Tibial artery (tissue), 4 donors: ENCODE results near the gene ARHGEF3.

Source experiments
- DNase-seq, 2 donors: peaks; one replicate each; pipeline ENCODE4 v3.0.0-alpha.2; 2019
- H3K27ac ChIP-seq, 2 donors: fragments of 200-600 bp; sonication (generic) in 1 of 2; 1 replicate in 1 of 2; 2 replicates in 1 of 2; pipeline ENCODE4 v1.5.1; 2018 to 2019; ENCODE audit warnings: mild to moderate bottlenecking in 1 of 2
- H3K27me3 ChIP-seq, 2 donors: fragments of 200-600 bp; sonication (generic) in 1 of 2; one replicate each; pipeline versions ENCODE4 v1.5.1 to v1.6.0; 2016 to 2019
- H3K36me3 ChIP-seq, 3 donors: fragments of 200-600 bp; sonication (generic) in 2 of 3; one replicate each; pipeline ENCODE4 v1.5.1; 2016 to 2019; ENCODE audit warnings: mild to moderate bottlenecking in 2 of 3
- H3K4me1 ChIP-seq, 4 donors: fragments of 200-600 bp; sonication (generic) in 2 of 4; 1 replicate in 3 of 4; 2 replicates in 1 of 4; pipeline ENCODE4 v1.5.1; 2016 to 2019
- H3K4me3 ChIP-seq, 2 donors: fragments of 200-600 bp; sonication (generic) in 1 of 2; 1 replicate in 1 of 2; 2 replicates in 1 of 2; pipeline ENCODE4 v1.5.1; 2018 to 2019; ENCODE audit warnings: mild to moderate bottlenecking in 2 of 2
- H3K9me3 ChIP-seq, 3 donors: fragments of 200-600 bp; sonication (generic) in 1 of 3; one replicate each; pipeline ENCODE4 v1.5.1; 2016 to 2019
- CTCF ChIP-seq, 2 experiments: fragments of 200-600 bp in 1 of 2; fragments of 450-650 bp in 1 of 2; IDR thresholded peaks; one replicate each; pipeline ENCODE4 v1.5.1; 2017 to 2019; ENCODE audit warnings: antibody characterized with exemption in 2 of 2, mild to moderate bottlenecking in 1 of 2, moderate library complexity in 1 of 2
- intact Hi-C: fragments of 100-400 bp; cut with DNase I; formaldehyde crosslinking; loops from one replicate; pipeline ENCODE4 v1.15.0; 2023; ENCODE audit warnings: low total_unique reads

ARHGEF3 gene

GRCh38 chr3:56818156-56818985 is 16.6 kb upstream of the ARHGEF3 start:
- Histone ChIP-seq H3K27ac (no peak overlapping the region), H3K4me3 (no peak overlapping the region), H3K36me3 (no peaks in the 10 kb centered on the region), H3K9me3 (no peaks in the 10 kb centered on the region), H3K4me1 (no peaks in the 10 kb centered on the region), H3K27me3 (no peaks in the 10 kb centered on the region)
- no peak for TF ChIP-seq CTCF (IDR thresholded peaks at IDR 0.05)
- intact Hi-C loops = no loop called here
- no peak for DNase-seq

DNA sequence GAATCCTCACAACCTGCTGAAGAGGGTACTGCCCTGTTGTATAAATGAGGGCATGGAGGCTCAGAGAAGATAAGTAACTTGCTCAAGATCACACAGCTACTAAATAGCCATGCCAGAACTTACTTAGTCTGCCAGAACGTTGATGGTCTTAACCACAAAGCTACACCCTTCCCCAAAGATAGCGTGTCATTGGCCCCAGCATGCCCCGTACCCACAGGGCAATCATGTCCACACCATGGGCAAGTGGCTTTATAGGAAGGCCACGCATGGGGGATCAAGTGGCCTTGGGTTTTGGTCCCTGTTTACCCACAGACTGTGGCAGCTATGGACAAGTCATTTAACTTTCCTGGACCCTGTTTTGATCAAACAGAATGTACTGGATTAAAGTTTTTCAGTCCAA is 15.9 kb upstream of the ARHGEF3 start:
- no peak for TF ChIP-seq CTCF (IDR thresholded peaks at IDR 0.05)
- no peak for DNase-seq
- H3K27ac ChIP-seq = no peak overlapping the region
- H3K9me3 ChIP-seq = no peaks in the 10 kb centered on the region
- intact Hi-C loops = no loop called here
- H3K36me3 ChIP-seq = no peaks in the 10 kb centered on the region
- no peaks in the 10 kb centered on the region for H3K4me1 ChIP-seq
- H3K27me3 ChIP-seq = no peaks in the 10 kb centered on the region
- H3K4me3 ChIP-seq = no peak overlapping the region

- Histone ChIP-seq H3K4me1 (peaks cover 0 to 4% (median 0%) of the 10 kb centered on the region in 4 donors), H3K36me3 (no peaks in the 10 kb centered on the region), H3K4me3 (no peak overlapping the region), H3K27me3 (no peaks in the 10 kb centered on the region), H3K27ac (no peak overlapping the region), H3K9me3 (no peaks in the 10 kb centered on the region)
- intact Hi-C loops = no loop called here
- no peak for DNase-seq
- no peak for TF ChIP-seq CTCF (IDR thresholded peaks at IDR 0.05)
Observed at GRCh38 chr3:56816061-56816460, 14.3 kb upstream of the ARHGEF3 start.

GRCh38 chr3:56815589-56815988 is 13.8 kb upstream of the ARHGEF3 start:
- no peak overlapping the region for H3K27ac ChIP-seq
- no peaks in the 10 kb centered on the region for H3K36me3 ChIP-seq
- H3K4me3 ChIP-seq = no peak overlapping the region
- intact Hi-C loops = no loop called here
- DNase-seq = no peak
- no peaks in the 10 kb centered on the region for H3K9me3 ChIP-seq
- TF ChIP-seq CTCF (IDR thresholded peaks at IDR 0.05) = no peak
- peaks cover 0 to 4% (median 0%) of the 10 kb centered on the region in 4 donors for H3K4me1 ChIP-seq
- H3K27me3 ChIP-seq = no peaks in the 10 kb centered on the region

DNA sequence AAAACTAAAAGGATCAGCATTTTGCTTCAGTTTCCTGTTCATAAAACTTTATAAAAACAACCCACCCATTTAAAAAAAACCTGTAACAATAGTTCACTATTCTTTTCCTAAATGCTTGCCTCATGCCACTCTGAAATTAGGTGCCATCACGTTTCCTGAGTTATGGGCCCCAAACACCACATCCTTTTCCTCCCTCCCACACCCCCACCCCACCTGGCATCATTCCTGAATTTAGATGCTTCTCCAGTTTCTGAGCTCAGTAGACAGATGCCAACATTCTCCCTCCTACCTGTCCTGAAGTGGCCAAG is 11.9 kb upstream of the ARHGEF3 start:
- Histone ChIP-seq H3K27ac (no peak overlapping the region), H3K27me3 (no peaks in the 10 kb centered on the region), H3K4me1 (peaks cover 0 to 4% (median 0%) of the 10 kb centered on the region in 4 donors), H3K9me3 (no peaks in the 10 kb centered on the region), H3K36me3 (no peaks in the 10 kb centered on the region), H3K4me3 (no peak overlapping the region)
- intact Hi-C loops = no loop called here
- no peak for TF ChIP-seq CTCF (IDR thresholded peaks at IDR 0.05)
- DNase-seq = no peak
